T-helper 1 cell treated with Interleukin-12 subunit alpha and Interleukin-12 subunit beta and Interleukin-4 antibody, amounts not matched to agents 30 μg/mL and 1 μg/mL, for 36 hours (primary cell): Measurements from ENCODE around the gene NEK11.
"Not testable (repeated sequence)": the region's sequence is repeated elsewhere in the genome, so short reads cannot be mapped to it uniquely, and the experiment has no call there.

Experiments
- H3K27ac Mint-ChIP-seq: one replicate; pipeline ENCODE4 v1.8.0; 2021; ENCODE audit warnings: mild to moderate bottlenecking, mixed read lengths
- H3K27me3 Mint-ChIP-seq: one replicate; pipeline ENCODE4 v1.8.0; 2021; ENCODE audit warnings: low read depth, mixed read lengths
- H3K36me3 Mint-ChIP-seq: one replicate; pipeline ENCODE4 v1.8.0; 2021; ENCODE audit warnings: low read depth, mixed read lengths
- H3K4me1 Mint-ChIP-seq: one replicate; pipeline ENCODE4 v1.8.0; 2021; ENCODE audit warnings: low read depth, mixed read lengths
- H3K4me3 Mint-ChIP-seq: one replicate; pipeline ENCODE4 v1.8.0; 2021; ENCODE audit warnings: mild to moderate bottlenecking, moderate library complexity, mixed read lengths
- H3K9me3 Mint-ChIP-seq: one replicate; pipeline ENCODE4 v1.8.0; 2021; ENCODE audit warnings: mixed read lengths

Gene NEK11

DNA sequence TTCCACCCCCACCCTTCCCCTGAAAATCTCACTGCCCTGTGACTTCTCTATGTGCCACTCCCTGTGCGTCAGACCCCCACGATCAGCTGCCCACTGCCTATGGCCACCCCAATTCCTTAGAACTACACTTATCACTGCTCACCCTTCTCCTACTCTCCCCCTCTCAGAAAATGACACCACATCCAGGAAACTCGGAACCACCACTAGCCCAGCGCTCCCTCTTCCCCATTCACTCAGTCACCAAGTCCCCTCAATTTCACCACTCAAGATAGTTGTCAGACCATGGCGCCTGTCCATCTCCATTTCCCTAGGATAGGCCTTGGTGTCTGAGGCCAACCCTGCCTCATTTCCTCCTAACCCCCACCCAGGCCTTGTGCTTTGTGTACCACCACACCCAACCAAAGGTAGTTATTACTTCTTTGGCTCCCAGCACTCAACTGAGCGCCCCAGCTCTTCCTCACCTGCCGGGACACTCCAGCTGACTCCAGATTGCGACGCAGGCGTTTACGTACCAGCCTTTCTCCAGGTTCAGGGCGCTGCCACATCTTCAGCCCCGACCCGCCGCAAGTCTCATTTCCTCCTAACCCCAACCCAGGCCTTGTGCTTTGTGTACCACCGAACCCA, 354.3 kb downstream of the NEK11 start:
- H3K27me3 Mint-ChIP-seq, H3K9me3 Mint-ChIP-seq: not testable (repeated sequence)
- Mint-ChIP-seq H3K4me3 (peak overlapping the region; percentile 97), H3K36me3 (peaks cover 21% of the 10 kb centered on the region), H3K27ac (peak overlapping the region; percentile 97), H3K4me1 (peaks cover 29% of the 10 kb centered on the region)

DNA sequence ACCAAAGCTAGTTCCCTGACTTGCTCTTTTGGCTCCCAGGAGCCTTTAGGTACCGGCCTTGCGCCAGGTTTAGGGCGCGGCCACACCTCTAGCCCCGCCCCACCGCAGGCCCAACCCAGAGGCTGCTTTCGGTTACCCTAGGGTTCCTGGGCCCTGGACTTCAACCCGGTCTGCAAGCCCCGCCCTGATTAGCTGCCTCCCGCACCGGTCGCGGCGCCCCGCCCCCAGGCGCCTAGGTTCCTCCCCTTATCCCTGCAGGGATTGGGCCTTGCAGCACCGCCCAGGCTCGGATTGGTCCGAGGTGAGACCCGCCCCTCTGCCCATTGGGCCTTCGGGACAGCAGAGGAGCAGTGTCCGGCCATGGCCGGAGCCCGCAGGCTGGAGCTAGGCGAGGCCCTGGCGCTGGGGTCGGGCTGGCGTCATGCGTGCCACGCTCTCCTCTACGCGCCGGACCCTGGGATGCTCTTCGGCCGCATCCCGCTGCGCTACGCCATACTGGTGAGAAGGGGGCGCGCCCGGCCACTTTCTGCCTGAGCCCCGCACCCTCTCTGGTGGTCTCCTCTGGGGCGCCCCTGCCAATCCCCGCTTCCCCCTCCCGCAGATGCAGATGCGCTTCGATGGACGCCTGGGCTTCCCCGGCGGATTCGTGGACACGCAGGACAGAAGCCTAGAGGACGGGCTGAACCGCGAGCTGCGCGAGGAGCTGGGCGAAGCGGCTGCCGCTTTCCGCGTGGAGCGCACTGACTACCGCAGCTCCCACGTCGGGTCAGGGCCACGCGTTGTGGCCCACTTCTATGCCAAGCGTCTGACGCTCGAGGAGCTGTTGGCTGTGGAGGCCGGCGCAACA, 355.0 kb downstream of the NEK11 start, which contains the start of gene NUDT16:
TSS of gene NUDT16 (plus strand) at position 330 of the 847 bp plus-strand sequence. CDS start at position 361, 31 bp downstream.
- Mint-ChIP-seq H3K4me1 (peaks cover 36% of the 10 kb centered on the region), H3K27me3 (no peaks in the 10 kb centered on the region), H3K9me3 (no peaks in the 10 kb centered on the region), H3K27ac (peak within 1 kb of the TSS; percentile 97), H3K36me3 (peaks cover 21% of the 10 kb centered on the region), H3K4me3 (peak within 1 kb of the TSS; percentile 97)

- peaks cover 32% of the 10 kb centered on the region for H3K4me1 Mint-ChIP-seq
- peak overlapping the region; percentile 32 for H3K4me3 Mint-ChIP-seq
- H3K36me3 Mint-ChIP-seq, result peaks cover 16% of the 10 kb centered on the region
- H3K27ac Mint-ChIP-seq, result peak overlapping the region; percentile 39
- H3K9me3 Mint-ChIP-seq, result no peaks in the 10 kb centered on the region
- H3K27me3 Mint-ChIP-seq, result no peaks in the 10 kb centered on the region
Measured at GRCh38 chr3:131386429-131387165, 359.9 kb downstream of the NEK11 start.

DNA sequence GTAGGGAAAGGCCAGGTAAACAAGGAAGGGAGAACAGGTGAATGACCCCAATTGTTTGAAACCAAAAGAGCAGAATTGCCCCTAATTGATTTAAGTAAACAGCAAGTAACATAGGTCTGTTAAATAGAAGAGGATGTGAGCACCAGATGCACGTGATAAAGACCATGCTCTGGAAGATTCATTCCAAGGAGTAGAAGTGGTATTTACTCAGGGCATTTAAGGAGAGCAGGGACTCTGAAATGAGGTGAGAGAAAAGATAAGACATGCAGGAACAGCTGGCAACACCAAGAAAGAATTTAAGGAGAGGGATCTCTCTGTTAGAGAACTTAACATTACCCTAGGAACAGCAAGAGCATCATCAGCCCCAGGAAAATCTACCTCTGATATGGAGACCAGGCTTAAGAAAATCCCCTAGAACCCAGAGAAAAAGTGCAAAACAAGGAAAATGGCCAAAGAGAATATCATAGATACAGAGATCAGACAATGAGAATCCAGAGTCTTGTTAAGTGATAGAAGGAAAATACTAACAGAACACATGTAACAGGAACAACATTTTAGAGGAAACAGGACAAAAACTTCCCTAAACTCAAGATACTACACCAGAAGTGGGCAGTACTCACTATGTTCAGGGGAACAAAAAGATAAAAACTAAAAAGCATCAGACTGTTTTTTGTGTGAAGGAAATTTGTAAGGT, 361.3 kb downstream of the NEK11 start:
- Mint-ChIP-seq H3K27ac (no peak overlapping the region), H3K4me3 (no peak overlapping the region)

GRCh38 chr3:131388490-131388799, 361.8 kb downstream of the NEK11 start:
- H3K4me1 Mint-ChIP-seq, result peaks cover 24% of the 10 kb centered on the region
- peaks cover 13% of the 10 kb centered on the region for H3K36me3 Mint-ChIP-seq
- no peak overlapping the region for H3K27ac Mint-ChIP-seq
- H3K4me3 Mint-ChIP-seq, result no peak overlapping the region
- H3K27me3 Mint-ChIP-seq, result no peaks in the 10 kb centered on the region
- H3K9me3 Mint-ChIP-seq, result no peaks in the 10 kb centered on the region

More for the DNA sequence above, 361.3 kb downstream of the NEK11 start:
- H3K4me1 Mint-ChIP-seq, result peaks cover 24% of the 10 kb centered on the region
- peaks cover 13% of the 10 kb centered on the region for H3K36me3 Mint-ChIP-seq
- no peaks in the 10 kb centered on the region for H3K9me3 Mint-ChIP-seq
- H3K27me3 Mint-ChIP-seq, result no peaks in the 10 kb centered on the region

DNA sequence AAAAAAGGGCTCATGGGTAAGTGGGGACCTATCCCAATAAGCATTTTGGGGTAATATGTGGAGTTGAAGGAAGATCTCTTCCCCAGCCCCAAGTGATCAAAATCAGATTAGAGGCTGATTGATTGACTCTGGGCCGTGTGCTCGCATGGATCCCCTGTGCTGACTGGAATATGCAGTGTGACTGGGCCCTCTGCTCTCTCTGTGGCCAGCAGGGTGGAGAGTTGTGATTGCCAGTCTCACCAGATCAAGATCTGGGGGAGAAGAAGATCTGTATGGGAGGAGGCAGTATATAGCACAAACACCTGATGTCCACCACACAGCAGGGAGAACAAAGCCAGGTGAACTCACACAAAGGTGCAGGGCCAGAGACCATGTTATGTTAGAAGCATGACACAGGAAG, 363.7 kb downstream of the NEK11 start:
- Mint-ChIP-seq H3K4me1 (peaks cover 16% of the 10 kb centered on the region), H3K27ac (no peak overlapping the region), H3K27me3 (no peaks in the 10 kb centered on the region), H3K9me3 (no peaks in the 10 kb centered on the region), H3K4me3 (no peak overlapping the region), H3K36me3 (no peaks in the 10 kb centered on the region)

- H3K4me1 Mint-ChIP-seq, result no peaks in the 10 kb centered on the region
Measured at GRCh38 chr3:131393051-131393450, 366.4 kb downstream of the NEK11 start.

GRCh38 chr3:131393868-131394267, 367.2 kb downstream of the NEK11 start:
- Mint-ChIP-seq H3K27ac (no peak overlapping the region), H3K36me3 (no peaks in the 10 kb centered on the region), H3K9me3 (no peaks in the 10 kb centered on the region), H3K4me3 (no peak overlapping the region), H3K27me3 (peaks cover 6% of the 10 kb centered on the region), H3K4me1 (no peaks in the 10 kb centered on the region)

More at GRCh38 chr3:131393051-131393450, 366.4 kb downstream of the NEK11 start:
- Mint-ChIP-seq H3K27me3 (peaks cover 6% of the 10 kb centered on the region), H3K27ac (no peak overlapping the region), H3K36me3 (no peaks in the 10 kb centered on the region), H3K4me3 (no peak overlapping the region), H3K9me3 (no peaks in the 10 kb centered on the region)

- Mint-ChIP-seq H3K27ac (no peak overlapping the region), H3K9me3 (no peaks in the 10 kb centered on the region), H3K4me3 (no peak overlapping the region), H3K27me3 (peaks cover 6% of the 10 kb centered on the region), H3K4me1 (no peaks in the 10 kb centered on the region), H3K36me3 (no peaks in the 10 kb centered on the region)
Measured at GRCh38 chr3:131394400-131394799, 367.7 kb downstream of the NEK11 start.

- no peaks in the 10 kb centered on the region for H3K4me1 Mint-ChIP-seq
Measured at GRCh38 chr3:131396170-131396569, 369.5 kb downstream of the NEK11 start.

GRCh38 chr3:131397889-131398288, 371.2 kb downstream of the NEK11 start:
- H3K9me3 Mint-ChIP-seq, result no peaks in the 10 kb centered on the region
- no peaks in the 10 kb centered on the region for H3K36me3 Mint-ChIP-seq
- H3K4me3 Mint-ChIP-seq, result no peak overlapping the region
- H3K4me1 Mint-ChIP-seq, result no peaks in the 10 kb centered on the region
- peaks cover 6% of the 10 kb centered on the region for H3K27me3 Mint-ChIP-seq
- H3K27ac Mint-ChIP-seq, result no peak overlapping the region

More at GRCh38 chr3:131396170-131396569, 369.5 kb downstream of the NEK11 start:
- no peaks in the 10 kb centered on the region for H3K9me3 Mint-ChIP-seq
- no peak overlapping the region for H3K27ac Mint-ChIP-seq
- H3K36me3 Mint-ChIP-seq, result no peaks in the 10 kb centered on the region
- H3K27me3 Mint-ChIP-seq, result peaks cover 6% of the 10 kb centered on the region
- no peak overlapping the region for H3K4me3 Mint-ChIP-seq
